DLD1 (cell line): ENCODE measurements around the gene VPS8.

Source experiments
- in situ Hi-C: cut with HindIII; loops from 2 replicates; pipeline ENCODE4 v1.10.0; 2017; ENCODE audit warnings: low sequenced_read_pairs

Gene VPS8

DNA sequence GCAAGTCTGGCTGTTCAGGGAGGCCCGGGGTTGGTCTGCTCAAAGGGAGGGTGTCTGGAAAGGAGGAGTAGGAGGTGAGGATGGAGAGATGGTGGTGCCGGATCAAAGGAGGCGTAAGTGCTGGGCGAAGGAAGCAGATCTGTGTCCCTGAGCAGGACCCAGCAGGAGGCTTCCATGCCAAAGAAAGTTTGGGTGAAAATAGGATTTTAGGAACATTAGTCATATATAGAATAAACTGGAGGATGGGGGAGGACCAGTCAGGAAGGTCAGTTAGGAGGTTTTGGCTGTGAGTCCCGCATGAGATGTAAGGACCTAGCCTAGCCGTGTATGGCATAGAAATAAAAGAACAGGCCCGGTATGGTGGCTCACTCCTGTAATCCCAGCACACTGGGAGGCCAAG, 28.6 kb upstream of the VPS8 start:
- in situ Hi-C loops: no loop called here

DNA sequence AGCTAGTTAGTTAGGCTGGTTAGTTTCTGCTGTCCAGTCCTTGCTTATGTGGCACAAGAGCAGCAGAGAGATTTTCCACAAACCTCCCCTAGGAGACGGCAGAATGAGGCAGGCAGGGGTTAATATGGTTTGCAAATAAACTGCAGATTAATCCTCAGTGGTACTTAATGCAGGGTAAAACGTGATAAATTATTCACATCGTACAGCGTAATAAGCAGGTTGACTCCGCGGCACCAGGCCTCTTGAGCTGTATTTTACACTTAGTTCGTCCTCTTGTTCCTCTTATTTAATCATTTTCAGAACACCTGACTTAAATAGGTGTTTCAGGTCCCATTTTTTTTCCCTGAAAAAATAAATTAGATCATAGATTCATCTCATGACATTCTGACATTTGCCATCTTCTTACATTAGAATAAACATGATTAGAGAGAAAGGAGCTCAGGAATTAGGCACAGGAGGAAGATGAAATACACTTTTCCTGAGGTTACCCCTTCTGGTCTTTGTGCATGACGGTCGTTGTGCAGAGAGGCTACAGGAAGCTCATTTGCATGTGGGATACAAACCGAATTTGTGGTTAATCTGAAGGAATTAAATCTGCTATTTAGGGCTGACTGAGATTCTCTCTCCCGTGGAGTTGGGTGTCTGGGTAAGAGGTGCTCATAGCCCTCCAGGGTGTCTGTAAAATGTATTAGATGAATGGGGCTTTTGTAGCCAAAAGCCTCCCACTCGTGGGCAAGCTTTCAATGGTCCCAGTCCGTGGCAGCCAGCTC, 27.1 kb upstream of the VPS8 start:
- in situ Hi-C loops: no loop called here

DNA sequence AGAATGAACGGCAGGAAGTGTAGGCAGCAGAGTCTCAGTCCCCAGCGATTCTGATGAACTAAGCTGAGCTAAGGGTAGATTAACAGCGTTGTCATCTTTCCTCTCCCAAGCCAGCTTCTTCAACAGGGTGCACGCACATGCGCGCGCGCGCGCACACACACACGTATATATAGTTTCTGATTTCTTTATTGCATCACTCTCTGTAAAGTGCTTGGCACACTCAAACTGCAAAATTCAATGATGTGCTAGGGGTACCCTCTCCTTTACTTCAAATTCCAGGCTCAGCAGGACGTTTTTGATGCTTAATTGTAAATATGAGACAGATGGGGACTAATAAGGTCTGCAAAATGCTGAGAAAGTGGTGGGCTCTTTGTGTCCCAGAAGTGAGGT, 26.1 kb upstream of the VPS8 start:
- in situ Hi-C loops: no loop called here

DNA sequence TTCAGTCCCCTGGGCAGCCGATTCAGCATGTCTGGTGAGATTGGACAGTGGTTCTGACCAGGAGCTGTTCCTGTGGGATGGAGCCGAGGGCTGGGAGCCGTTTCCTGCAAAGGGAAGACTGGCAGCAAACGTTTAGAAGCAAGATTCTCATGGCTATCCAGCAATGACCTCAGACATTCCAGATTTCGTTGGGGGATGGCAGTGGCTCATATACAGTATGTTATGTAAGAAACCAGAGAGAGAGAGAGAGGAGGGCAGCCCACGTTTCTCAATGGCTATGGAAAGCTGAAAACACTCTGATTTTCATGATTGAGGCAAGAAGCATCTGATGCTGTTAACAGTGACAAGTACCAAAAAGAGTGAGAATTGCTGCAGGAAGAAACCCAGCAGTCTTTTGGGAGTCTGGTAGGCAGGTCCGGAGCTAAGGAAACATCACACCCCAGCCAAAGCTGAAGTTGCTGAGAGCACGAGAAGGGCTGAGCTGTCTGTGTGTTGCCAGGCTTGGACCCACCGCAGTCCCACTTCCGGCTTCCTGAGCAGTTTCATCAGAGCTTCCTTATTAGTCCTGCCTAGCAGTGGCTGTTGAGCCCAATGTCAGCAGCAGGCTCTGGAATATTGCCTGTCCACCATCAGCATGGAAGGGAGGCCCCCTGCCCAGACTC, 25.6 kb upstream of the VPS8 start:
- in situ Hi-C loops: no loop called here

DNA sequence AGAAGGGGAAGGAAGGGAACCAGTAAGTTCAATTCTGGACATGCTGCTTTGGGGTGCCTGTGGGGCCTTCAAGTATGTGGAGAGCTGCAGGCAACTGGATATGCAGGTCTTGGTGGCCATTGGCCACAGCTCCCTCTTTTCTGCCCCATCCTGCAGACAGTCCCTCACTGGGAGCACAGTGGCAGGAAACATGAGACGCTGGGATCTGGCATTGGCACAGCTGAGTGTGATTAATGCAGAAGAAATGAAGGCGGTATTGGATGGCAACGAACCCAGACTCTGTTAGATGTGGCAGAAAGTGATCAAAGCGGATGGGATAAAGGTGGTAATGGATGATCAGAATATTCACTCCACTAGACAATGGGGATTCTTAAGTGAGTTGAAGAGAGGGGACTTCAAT, 23.2 kb upstream of the VPS8 start:
- in situ Hi-C loops: no loop called here

DNA sequence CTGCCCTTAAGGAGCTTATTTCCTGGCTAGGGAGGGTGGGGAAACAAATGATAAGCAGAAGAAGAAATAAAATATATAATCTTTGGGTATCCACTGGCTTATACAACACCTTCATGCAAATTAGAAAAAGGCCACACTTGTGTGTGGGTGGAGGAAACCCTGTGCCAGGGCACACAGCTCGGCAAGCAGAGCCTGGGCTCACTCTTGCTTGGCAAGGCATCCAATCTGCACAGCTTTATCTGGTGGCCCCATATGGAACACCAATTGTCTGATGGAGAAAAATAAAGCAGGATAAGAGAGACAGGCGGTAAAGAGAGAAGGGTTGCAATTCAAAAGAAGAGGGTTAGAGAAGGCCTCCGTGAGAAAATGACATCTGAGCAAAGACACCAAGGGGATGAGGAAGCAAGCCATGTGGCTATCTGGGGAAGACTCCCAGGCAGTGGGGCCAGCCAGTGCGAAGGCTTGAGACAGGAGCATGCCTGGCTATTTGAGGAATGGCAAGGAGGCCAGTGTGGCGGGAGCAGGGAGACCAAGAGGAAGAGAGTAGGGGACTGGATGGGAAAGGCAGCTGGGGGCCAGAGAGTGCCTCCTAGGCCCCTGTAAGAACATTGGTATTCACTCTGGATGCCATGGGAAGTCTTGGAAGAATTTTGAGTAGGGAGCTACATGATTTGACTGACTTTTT, 22.5 kb upstream of the VPS8 start:
- in situ Hi-C loops: no loop called here

DNA sequence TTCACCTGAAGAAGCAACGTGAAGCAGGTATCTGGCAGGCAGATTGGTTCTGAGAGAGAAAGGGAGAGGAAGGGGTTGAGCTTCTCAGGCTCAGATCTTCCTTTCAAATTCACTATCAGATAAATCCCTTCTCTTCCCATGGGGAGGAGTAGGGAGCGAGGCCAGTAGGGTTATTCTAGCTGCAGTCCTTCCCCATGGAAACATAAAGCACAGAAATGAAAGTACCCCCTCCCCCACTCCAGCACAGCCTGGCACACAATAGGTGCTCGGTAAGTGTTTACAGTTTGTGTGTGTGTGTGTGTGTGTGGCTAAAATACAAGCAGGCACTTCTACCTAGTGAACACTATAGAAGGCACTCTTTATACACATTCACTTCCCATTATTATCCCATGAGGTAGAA, 20.8 kb upstream of the VPS8 start:
- in situ Hi-C loops: no loop called here

DNA sequence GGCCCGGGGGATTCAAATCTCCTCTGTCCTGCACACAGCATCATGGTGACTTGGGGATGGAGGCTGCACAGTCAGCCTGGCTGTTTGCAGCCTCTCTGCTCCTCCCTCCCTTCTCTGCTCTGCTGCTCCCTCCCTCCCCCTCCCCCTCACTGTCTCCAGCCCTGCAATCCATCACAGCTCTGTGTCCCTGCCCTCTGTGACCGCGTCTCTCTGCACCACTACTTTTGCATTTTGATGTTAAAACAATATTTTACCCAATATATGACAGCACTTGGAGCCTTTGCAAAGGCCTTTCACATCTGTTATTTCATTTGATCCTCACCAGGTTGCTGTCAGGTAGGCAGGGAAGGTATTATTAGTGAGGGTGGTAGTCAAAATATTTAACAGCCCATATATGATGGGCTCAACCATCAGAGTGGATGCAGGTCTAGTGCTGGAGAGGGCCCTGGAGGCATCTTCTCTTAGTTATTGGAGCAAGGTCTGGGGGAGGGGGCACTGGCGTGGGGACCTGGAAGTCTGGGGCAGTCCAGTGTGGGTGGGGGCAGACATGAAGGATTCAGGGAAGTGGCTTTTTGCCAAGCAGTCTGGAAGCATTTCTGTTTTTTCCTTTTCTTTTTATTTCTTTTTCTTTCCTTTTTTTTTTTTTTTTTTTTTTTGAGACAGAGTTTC, 16.3 kb upstream of the VPS8 start:
- in situ Hi-C loops: no loop called here

DNA sequence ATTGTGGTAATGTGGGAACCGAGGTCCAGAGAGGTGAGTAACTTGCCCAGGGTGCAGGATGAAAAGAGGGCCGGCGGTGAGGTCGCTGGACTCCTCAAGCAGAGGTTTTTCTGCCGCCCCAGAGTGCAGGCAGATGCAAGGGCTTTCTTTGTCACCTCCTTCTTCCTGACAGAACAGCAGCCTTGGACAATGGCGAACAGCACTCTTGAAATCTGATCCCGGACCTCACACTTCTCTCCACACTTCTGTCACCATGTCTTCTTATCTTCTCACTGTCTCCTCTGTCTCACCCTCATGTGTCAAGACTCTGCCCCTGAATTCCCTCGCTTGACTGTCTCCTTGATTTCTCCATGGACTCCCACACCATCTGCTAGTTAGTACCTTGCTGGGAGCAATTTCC, 15.4 kb upstream of the VPS8 start:
- in situ Hi-C loops: no loop called here

DNA sequence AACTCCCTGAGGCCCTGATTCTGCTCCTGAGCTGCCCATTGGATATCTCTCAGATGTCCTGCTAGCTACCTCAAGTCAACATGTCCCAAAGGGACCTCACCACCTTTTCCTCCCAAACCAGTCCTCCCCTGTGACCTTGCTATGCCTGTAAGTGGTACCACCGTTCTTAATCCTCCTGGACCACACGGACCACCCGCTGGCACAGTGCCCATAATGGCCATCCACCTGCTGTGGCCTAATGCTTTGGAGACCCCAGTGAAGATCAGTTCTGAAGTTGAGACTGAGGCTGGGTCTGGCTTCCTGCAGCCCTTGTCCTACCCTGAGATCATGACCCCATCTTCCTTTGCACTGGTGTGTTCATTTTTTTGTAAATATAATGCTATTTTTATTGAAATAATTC, 15.0 kb upstream of the VPS8 start:
- in situ Hi-C loops: no loop called here

DNA sequence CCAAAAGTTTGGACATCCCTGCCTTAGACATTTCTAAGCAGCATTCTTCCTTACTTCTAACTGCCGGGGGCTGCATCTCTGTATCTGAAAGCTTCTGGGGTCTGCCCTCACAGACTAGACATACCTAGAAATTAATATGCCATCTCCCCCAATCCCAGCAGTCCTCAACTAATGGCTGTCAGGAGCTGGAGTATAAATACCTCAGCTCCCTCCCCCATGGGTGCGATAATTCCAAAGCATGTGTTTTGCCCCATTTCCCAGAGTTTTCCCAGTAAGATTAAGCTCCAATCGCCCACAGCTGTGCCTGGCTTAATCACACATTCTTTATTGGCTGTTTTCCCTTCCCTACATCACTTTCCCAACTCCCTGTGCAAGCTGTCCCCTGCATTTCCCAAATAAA, 13.8 kb upstream of the VPS8 start:
- in situ Hi-C loops: no loop called here

DNA sequence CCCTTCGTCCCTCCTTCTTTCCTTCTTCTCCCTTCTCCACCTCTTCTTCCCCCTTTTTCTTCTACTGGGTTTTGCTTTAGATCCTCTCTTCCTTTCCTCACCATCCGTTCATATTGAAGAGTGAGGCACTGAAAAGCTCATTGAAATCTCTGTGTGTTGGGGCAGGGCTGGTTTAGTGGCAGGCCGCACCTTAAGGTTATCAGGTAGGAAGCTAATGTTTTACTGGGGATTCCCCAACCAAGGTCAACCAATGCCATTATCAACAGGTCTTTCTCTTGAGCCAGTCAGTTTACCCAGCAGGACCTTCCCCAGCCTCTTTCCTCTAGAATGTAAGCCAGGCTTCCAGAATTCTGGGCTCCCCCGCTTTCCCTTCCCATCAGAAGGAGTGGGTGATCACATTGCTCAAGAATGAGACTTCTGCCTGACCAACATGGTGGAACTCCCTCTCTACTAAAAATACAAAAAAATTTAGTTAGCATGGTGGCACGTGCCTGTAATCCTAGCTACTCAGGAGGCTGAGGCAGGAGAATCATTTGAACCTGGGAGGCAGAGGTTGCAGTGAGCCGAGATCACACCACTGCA, 11.5 kb upstream of the VPS8 start:
- in situ Hi-C loops: no loop called here

DNA sequence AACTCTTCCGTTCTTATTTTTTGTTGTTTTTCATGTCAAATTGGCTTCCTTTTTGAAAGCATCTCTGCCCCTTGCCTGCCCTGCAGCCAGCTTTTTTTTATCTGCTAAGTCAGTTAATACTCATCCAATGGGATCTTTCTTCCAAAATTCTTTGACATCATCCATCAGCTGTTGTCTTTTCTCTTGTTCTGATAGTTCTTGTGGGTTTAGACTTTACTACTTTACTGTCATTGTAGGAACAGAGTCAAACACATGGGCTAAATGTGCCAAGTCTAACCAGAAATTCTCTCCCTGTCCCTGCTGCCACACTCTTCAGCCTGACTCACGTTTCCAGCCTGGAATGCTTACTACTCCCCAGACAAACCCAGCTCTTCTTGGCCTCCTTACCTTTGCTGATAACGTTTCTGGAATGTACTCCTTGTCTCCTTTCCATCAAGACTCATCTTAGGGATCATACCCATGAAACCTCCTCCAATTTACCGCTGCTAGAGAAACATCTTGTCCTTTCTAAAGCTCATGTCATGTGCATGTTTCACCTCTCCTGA, 10.7 kb upstream of the VPS8 start:
- in situ Hi-C loops: no loop called here

DNA sequence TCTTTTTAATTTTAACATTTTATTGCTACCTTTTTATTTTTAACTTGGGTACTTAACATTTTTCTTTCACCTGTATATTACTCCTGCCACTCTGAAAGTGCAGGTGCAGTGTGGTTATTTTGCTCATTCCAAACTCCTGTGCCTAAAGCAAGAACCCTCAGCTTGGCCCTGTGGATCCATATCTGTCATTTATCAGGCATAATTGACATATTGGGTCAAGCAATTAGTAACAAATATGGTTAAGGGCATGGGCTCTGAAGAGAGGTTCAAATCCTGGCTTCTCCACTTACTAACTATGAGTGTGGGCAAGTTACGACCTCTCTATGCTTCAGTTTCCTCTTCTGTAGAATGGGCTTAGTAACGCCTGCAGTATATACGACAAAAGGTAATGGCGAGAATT, 9.8 kb upstream of the VPS8 start:
- in situ Hi-C loops: no loop called here

DNA sequence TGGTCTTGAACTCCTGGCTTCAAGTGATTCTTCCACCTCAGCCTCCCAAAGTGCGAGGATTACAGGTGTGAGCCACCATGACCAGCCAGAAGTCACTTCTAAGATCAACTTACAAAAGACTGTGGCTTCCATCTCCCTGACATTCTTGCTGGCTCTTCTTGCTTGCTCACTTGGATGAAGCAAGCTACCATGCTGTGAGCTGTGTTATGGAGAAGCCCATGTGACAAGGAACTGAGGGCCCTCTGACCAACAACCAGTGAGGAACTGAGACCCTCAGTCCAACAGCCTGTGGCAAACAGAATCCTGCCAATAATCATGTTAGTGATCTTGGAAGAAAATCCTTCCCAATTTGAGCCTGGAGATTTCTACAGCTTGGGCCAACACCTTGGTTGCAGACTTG, 7.2 kb upstream of the VPS8 start:
- in situ Hi-C loops: no loop called here

DNA sequence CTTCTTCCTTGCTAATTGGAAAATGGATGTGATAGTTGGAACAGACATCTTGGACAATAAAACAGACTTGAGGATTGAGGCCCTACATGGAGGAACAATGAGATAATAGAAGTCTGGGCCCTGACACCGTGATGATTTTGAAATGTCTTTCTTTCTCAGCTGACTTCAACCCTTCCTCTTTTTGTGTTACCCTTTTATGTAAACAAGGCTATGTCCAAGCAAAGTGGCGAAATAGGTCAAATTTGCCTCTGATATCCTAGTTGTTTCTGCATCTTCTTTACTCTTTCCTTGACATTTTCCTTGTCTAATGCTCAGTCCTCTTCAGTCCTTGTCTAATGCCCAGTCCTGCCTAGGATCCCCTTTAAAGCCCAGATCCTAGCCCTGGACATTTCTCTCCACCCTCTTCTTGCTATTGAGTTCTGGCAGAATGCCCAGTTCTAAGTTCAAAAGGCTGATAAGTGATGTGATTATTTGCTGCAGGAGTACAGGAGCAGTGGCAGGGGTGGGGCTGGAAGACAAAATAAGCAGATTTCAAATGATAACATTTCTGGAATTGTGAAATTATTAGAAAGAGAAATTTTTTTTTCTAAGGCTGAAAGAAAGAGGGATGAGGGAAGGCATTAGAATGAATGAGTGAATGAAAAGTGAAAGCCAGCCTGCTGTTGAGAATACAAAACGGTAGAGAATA, 6.5 kb upstream of the VPS8 start:
- in situ Hi-C loops: no loop called here

DNA sequence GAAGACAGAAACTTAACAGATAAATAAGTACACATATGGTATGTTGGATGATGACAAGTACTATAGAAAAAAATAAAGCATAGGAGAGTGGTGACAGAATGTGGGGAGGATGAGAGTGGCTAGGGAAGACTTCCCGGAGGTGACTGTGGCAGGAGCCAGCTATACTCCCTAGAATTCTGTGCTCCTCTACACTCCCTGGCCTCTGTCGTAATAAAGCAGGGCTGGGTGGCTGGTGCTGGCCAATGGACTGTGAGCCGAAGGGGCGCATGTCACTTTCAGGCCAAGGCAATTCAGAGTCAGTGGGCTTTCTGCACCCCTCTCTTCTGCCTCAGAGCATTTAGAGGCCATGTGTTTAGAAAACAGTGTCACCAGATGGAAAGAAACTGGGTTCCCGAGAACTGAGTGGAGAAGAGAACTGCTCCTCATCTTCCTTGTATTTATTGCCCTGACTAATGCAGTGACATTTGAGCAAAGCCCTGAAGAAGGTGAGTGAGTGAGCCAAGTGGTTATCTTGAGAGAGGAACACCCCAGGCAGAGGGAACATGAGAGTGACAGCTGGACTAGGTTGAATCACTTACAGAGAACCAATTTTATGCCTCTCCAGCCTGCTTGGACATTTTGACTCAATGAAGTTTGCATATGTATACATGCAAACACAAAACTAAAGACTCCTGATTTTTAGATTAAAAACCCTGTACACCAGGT, 5.2 kb upstream of the VPS8 start:
- in situ Hi-C loops: no loop called here

DNA sequence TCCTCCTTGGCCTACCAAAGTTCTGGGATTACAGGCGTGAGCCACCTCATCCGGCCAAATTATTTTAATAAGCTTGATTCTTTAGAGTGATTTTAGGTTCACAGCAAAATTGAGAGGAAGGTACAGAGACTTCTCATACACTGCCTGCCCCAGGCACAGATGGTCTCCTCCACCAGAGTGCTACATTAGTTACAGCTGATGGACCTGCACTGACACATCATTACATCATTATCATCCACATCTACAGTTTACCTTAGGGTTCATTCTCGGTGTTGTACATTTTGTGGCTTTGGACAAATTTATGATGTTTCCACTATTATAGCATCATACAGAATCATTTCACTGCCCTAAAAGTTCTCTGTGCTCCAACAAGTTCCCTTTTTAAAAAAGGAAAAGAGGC, 4.4 kb upstream of the VPS8 start:
- in situ Hi-C loops: no loop called here

DNA sequence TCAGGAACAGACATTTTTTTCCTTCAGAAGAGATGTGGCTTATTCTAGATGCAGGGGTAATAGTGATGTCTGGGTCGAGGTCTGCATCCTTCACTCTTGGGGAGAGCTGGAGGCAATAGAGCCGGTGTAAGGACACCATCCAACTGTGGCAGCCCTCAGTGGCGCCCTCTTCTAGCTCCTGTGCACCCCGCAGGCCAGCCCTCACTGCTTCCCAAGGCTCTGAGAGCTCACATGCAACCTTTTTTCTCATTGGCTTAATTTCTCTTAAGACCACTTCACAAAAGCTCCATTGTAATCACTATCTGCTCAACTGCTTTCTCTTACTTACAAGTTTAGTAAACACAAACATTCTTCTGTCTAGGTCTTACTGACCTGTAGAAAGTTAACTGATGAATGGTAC, 3.9 kb upstream of the VPS8 start:
- in situ Hi-C loops: no loop called here

DNA sequence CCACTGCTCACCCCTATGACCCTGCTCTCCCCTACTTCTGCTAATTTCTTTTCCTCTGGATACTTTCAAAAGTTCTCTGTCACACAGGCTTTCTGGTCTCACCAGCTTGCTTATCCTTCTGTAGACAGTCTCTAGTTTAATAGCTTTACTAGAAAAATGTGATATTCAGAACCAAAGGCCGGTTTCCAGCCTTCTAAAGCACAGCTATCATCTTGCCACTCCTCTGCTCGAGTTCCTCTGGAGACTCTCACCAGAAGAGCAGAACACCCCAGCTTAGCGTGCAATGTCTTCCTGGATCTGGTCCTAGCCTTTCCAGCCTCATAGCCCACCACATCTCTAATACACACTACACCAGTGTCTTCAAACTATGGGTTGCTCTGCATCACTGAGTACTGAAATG, 1.8 kb upstream of the VPS8 start:
- in situ Hi-C loops: no loop called here
